H9 (cell line): ENCODE results near the gene ZNF724. TPM values are rescaled to one million over a fixed set of nuclear protein-coding genes. Genes with fewer than 3 reads are reported as not detected.
A peak's percentile ranks its signal among the peaks of the same experiment; 100 is the strongest.

Experiments
- DNase-seq: peaks from one replicate; pipeline ENCODE4 v3.0.0-alpha.2; 2017
- H2AFZ ChIP-seq: one replicate; pipeline ENCODE4 v1.6.1; 2013; ENCODE audit warnings: mild to moderate bottlenecking, low read length, control low read depth, moderate library complexity
- H2AK5ac ChIP-seq: 2 replicates; pipeline ENCODE4 v1.6.1; 2013; ENCODE audit warnings: low read length, control low read depth, mixed read lengths; ENCODE audit not compliant: insufficient read length
- H2BK120ac ChIP-seq: one replicate; pipeline ENCODE4 v1.6.1; 2013; ENCODE audit warnings: low read depth, mild to moderate bottlenecking, low read length, control low read depth, inconsistent platforms; ENCODE audit not compliant: poor library complexity, severe bottlenecking
- H2BK12ac ChIP-seq: 2 replicates; pipeline ENCODE4 v1.6.1; 2013; ENCODE audit warnings: low read length, control low read depth, mixed read lengths, low read depth; ENCODE audit not compliant: insufficient read length
- H2BK15ac ChIP-seq: 2 replicates; pipeline ENCODE4 v1.6.1; 2013; ENCODE audit warnings: low read depth, low read length, control low read depth
- H2BK20ac ChIP-seq: one replicate; pipeline ENCODE4 v1.6.1; 2013; ENCODE audit warnings: low read depth, mild to moderate bottlenecking, low read length, control low read depth, inconsistent platforms; ENCODE audit not compliant: poor library complexity, severe bottlenecking
- H2BK5ac ChIP-seq: 2 replicates; pipeline ENCODE4 v1.6.1; 2013; ENCODE audit warnings: low read length, control low read depth, mixed read lengths; ENCODE audit not compliant: insufficient read length
- H3K14ac ChIP-seq: 2 replicates; pipeline ENCODE4 v1.6.1; 2013; ENCODE audit warnings: low read length, control low read depth; ENCODE audit not compliant: insufficient read depth
- H3K18ac ChIP-seq: 2 replicates; pipeline ENCODE4 v1.6.1; 2013; ENCODE audit warnings: low read depth, mild to moderate bottlenecking, mixed read lengths, low read length, control low read depth; ENCODE audit not compliant: insufficient read length
- H3K23ac ChIP-seq: 2 replicates; pipeline ENCODE4 v1.6.1; 2013; ENCODE audit warnings: low read length, control low read depth, mixed read lengths, low read depth; ENCODE audit not compliant: insufficient read length
- H3K23me2 ChIP-seq: 2 replicates; pipeline ENCODE4 v1.6.1; 2013; ENCODE audit warnings: low read depth, mild to moderate bottlenecking, mixed read lengths, low read length, control low read depth; ENCODE audit not compliant: insufficient read length, poor library complexity, severe bottlenecking
- H3K27ac ChIP-seq: 2 replicates; pipeline ENCODE4 v1.5.1; 2013; ENCODE audit warnings: low read length, control low read depth, mixed read lengths, low read depth; ENCODE audit not compliant: insufficient read length
- H3K27me3 ChIP-seq: 2 replicates; pipeline ENCODE4 v1.6.1; 2013; ENCODE audit warnings: low read length, control low read depth, inconsistent platforms; ENCODE audit not compliant: insufficient read depth
- H3K4ac ChIP-seq: 2 replicates; pipeline ENCODE4 v1.6.1; 2013; ENCODE audit warnings: low read depth, mild to moderate bottlenecking, control low read depth, inconsistent platforms, low read length, moderate library complexity
- H3K4me1 ChIP-seq: 2 replicates; pipeline ENCODE4 v1.6.1; 2013; ENCODE audit warnings: low read length, control low read depth, inconsistent platforms; ENCODE audit not compliant: insufficient read depth
- H3K4me2 ChIP-seq: 2 replicates; pipeline ENCODE4 v1.6.1; 2013; ENCODE audit warnings: low read length, control low read depth, mixed read lengths; ENCODE audit not compliant: insufficient read length, insufficient read depth
- H3K56ac ChIP-seq: 2 replicates; pipeline ENCODE4 v1.6.1; 2013; ENCODE audit warnings: low read depth, mild to moderate bottlenecking, mixed read lengths, low read length, control low read depth; ENCODE audit not compliant: insufficient read length
- H3K79me1 ChIP-seq: 2 replicates; pipeline ENCODE4 v1.6.1; 2013; ENCODE audit warnings: low read depth, mild to moderate bottlenecking, moderate library complexity, low read length, control low read depth, inconsistent platforms; ENCODE audit not compliant: insufficient read depth, poor library complexity, severe bottlenecking
- H3K79me2 ChIP-seq: 2 replicates; pipeline ENCODE4 v1.6.1; 2013; ENCODE audit warnings: low read length, control low read depth, inconsistent platforms; ENCODE audit not compliant: insufficient read depth
- H3K9ac ChIP-seq: 2 replicates; pipeline ENCODE4 v1.6.1; 2013; ENCODE audit warnings: low read length, control low read depth, mixed read lengths; ENCODE audit not compliant: insufficient read length; ENCODE audit errors: extremely low read depth
- H3K9me3 ChIP-seq: one replicate; pipeline ENCODE4 v1.6.1; 2013; ENCODE audit warnings: low read depth, low read length, inconsistent platforms; ENCODE audit not compliant: control insufficient read depth
- H3T11ph ChIP-seq: one replicate; pipeline ENCODE4 v1.6.1; 2013; ENCODE audit warnings: mild to moderate bottlenecking, low read length, control low read depth, inconsistent platforms
- H4K20me1 ChIP-seq: one replicate; pipeline ENCODE4 v1.6.1; 2013; ENCODE audit not compliant: control insufficient read depth, insufficient read length, insufficient read depth
- H4K5ac ChIP-seq: 2 replicates; pipeline ENCODE4 v1.6.1; 2013; ENCODE audit warnings: low read depth, mild to moderate bottlenecking, mixed read lengths, low read length, control low read depth; ENCODE audit not compliant: insufficient read length
- H4K8ac ChIP-seq: replicated peaks from 2 replicates; pipeline ENCODE4 v1.6.1; 2013; ENCODE audit warnings: low read length, control low read depth, mixed read lengths, low read depth; ENCODE audit not compliant: insufficient read length
- H4K91ac ChIP-seq: 2 replicates; pipeline ENCODE4 v1.6.1; 2013; ENCODE audit warnings: low read depth, mild to moderate bottlenecking, moderate library complexity, mixed read lengths, low read length, control low read depth; ENCODE audit not compliant: insufficient read length
- H3K27ac Mint-ChIP-seq, 3 experiments: 2 replicates in 2 of 3; 3 replicates in 1 of 3; pipeline ENCODE4 v1.8.0; 2020 to 2021; ENCODE audit warnings: mixed read lengths in 3 of 3, mild to moderate bottlenecking in 1 of 3, moderate library complexity in 1 of 3
- H3K27me3 Mint-ChIP-seq: 2 replicates; pipeline ENCODE4 v1.8.0; 2021; ENCODE audit warnings: low read depth, mild to moderate bottlenecking, moderate library complexity, mixed read lengths
- H3K36me3 Mint-ChIP-seq, 3 experiments: 2 replicates in 2 of 3; 3 replicates in 1 of 3; pipeline ENCODE4 v1.8.0; 2020 to 2021; ENCODE audit warnings: low read depth in 3 of 3, mixed read lengths in 3 of 3; ENCODE audit not compliant: insufficient read depth in 1 of 3
- H3K4me1 Mint-ChIP-seq, 2 experiments: 2 replicates each; pipeline ENCODE4 v1.8.0; 2020; ENCODE audit warnings: mixed read lengths in 2 of 2
- H3K4me3 Mint-ChIP-seq, 2 experiments: 2 replicates in 1 of 2; 3 replicates in 1 of 2; pipeline ENCODE4 v1.8.0; 2020 to 2021; ENCODE audit warnings: mild to moderate bottlenecking in 2 of 2, mixed read lengths in 2 of 2, moderate library complexity in 1 of 2
- H3K9me3 Mint-ChIP-seq, 2 experiments: 2 replicates in 1 of 2; 3 replicates in 1 of 2; pipeline ENCODE4 v1.8.0; 2020; ENCODE audit warnings: mild to moderate bottlenecking in 2 of 2, mixed read lengths in 2 of 2, moderate library complexity in 1 of 2
- WGBS: extraction: QIAGEN DNeasy Blood & Tissue Kit; methylation state at CpG from one replicate; pipeline ENCODE4 v1.1.7; 2013; ENCODE audit warnings: missing lambda C conversion rate, low lambda C conversion rate, mixed read lengths; ENCODE audit not compliant: insufficient read length; ENCODE audit errors: extremely low coverage; 5-methylcytosine and 5-hydroxymethylcytosine counted together
- total RNA-seq: library from RNA; stranded (reverse); gene quantifications from 2 replicates; pipeline ENCODE4 v1.2.1, GENCODE V29; 2021
- TF ChIP-seq, protein P1 (sequence below): fragments of 200-600 bp; sonication (generic); conservative IDR thresholded peaks from 3 replicates; pipeline ENCODE4 v1.8.0; 2021; ENCODE audit warnings: antibody characterized with exemption, mild to moderate bottlenecking

The ZNF724 gene
- total RNA-seq, 1 experiment from 2014 or later, result 56.7 TPM

DNA sequence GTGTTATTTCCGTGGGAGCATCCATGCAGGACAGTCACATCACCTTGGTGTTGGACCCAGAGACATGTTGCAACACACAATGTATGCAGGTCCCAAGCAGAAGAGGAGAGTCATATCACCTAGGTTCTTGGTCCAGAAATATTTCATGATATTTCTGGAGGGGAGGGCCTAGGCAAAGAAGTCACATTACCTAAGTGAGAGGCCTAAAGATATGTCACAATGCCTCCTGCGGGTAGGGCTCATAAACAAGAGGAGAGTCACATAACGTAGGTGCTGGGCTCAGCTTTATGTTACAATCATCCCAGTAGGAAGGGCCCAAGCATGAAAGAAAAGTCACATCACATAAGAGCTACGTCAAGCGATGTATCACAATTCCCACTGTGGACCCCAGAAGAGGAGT, 10.8 kb upstream of the ZNF724 start:
- Histone ChIP-seq H2AFZ (no peak overlapping the region), H2BK120ac (no peak overlapping the region), H3K14ac (no peak overlapping the region), H3T11ph (no peak overlapping the region), H4K8ac (peak overlapping the region; percentile 4), H2AK5ac (no peak overlapping the region), H3K79me1 (no peaks in the 10 kb centered on the region), H3K4me2 (no peak overlapping the region), H2BK15ac (no peak overlapping the region), H2BK5ac (no peak overlapping the region), H3K4me1 (no peaks in the 10 kb centered on the region), H3K27ac (no peak overlapping the region), H4K20me1 (no peaks in the 10 kb centered on the region), H3K23ac (no peak overlapping the region), H3K79me2 (no peaks in the 10 kb centered on the region), H4K91ac (no peak overlapping the region), H3K56ac (no peak overlapping the region), H3K9ac (no peak overlapping the region), H2BK12ac (no peak overlapping the region), H4K5ac (no peak overlapping the region), H3K18ac (no peak overlapping the region), H3K9me3 (no peaks in the 10 kb centered on the region), H3K4ac (no peak overlapping the region), H2BK20ac (no peak overlapping the region), H3K23me2 (no peaks in the 10 kb centered on the region), H3K27me3 (no peaks in the 10 kb centered on the region)
- WGBS, result no CpG with 5 or more reads among the region's 5 CpGs
- Mint-ChIP-seq H3K4me3 (no peak overlapping the region), H3K36me3 (peaks cover 46 to 69% (median 55%) of the 10 kb centered on the region in 3 experiments), H3K27ac (no peak overlapping the region), H3K4me1 (no peaks in the 10 kb centered on the region), H3K27me3 (no peaks in the 10 kb centered on the region), H3K9me3 (no peaks in the 10 kb centered on the region)
- DNase-seq, result no peak
- TF ChIP-seq, protein P1, sequence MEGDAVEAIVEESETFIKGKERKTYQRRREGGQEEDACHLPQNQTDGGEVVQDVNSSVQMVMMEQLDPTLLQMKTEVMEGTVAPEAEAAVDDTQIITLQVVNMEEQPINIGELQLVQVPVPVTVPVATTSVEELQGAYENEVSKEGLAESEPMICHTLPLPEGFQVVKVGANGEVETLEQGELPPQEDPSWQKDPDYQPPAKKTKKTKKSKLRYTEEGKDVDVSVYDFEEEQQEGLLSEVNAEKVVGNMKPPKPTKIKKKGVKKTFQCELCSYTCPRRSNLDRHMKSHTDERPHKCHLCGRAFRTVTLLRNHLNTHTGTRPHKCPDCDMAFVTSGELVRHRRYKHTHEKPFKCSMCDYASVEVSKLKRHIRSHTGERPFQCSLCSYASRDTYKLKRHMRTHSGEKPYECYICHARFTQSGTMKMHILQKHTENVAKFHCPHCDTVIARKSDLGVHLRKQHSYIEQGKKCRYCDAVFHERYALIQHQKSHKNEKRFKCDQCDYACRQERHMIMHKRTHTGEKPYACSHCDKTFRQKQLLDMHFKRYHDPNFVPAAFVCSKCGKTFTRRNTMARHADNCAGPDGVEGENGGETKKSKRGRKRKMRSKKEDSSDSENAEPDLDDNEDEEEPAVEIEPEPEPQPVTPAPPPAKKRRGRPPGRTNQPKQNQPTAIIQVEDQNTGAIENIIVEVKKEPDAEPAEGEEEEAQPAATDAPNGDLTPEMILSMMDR, result no peak
